Smooth muscle cell (in vitro differentiated cells): ENCODE results near the gene FKBP11. TPM values are rescaled to one million over a fixed set of nuclear protein-coding genes. Genes with fewer than 3 reads are reported as not detected.

Experiments used
- DNase-seq: peaks from one replicate; lab custom pipeline; 2025; ENCODE audit not compliant: unreplicated experiment; lab: John Stamatoyannopoulos, UW
- H2AFZ ChIP-seq: fragments of 200-600 bp; sonication (generic); 2 replicates; pipeline ENCODE4 v1.6.0; 2016; ENCODE audit warnings: antibody characterized with exemption, low read depth, mild to moderate bottlenecking
- H3F3A ChIP-seq: fragments of 200-600 bp; sonication (generic); 2 replicates; pipeline ENCODE4 v1.6.0; 2017; ENCODE audit warnings: antibody characterized with exemption, low read depth
- H3K27ac ChIP-seq: fragments of 200-600 bp; sonication (generic); 2 replicates; pipeline ENCODE4 v1.5.1; 2016; ENCODE audit warnings: low read depth, mild to moderate bottlenecking
- H3K27me3 ChIP-seq: fragments of 200-600 bp; sonication (generic); 2 replicates; pipeline ENCODE4 v1.6.1; 2016; ENCODE audit warnings: low read depth, mild to moderate bottlenecking
- H3K36me3 ChIP-seq: fragments of 200-600 bp; sonication (generic); 2 replicates; pipeline ENCODE4 v1.5.1; 2016; ENCODE audit warnings: low read depth
- H3K4me1 ChIP-seq: fragments of 200-600 bp; sonication (generic); 2 replicates; pipeline ENCODE4 v1.5.1; 2016; ENCODE audit warnings: low read depth
- H3K4me2 ChIP-seq: fragments of 200-600 bp; sonication (generic); 2 replicates; pipeline ENCODE4 v1.6.0; 2016; ENCODE audit warnings: mild to moderate bottlenecking
- H3K4me3 ChIP-seq: fragments of 200-600 bp; sonication (generic); 2 replicates; pipeline ENCODE4 v1.5.1; 2016; ENCODE audit warnings: mild to moderate bottlenecking
- H3K79me2 ChIP-seq: fragments of 200-600 bp; sonication (generic); 2 replicates; pipeline ENCODE4 v1.6.0; 2016; ENCODE audit warnings: low read depth, mild to moderate bottlenecking
- H3K9ac ChIP-seq: fragments of 200-600 bp; sonication (generic); 2 replicates; pipeline ENCODE4 v1.6.0; 2016; ENCODE audit warnings: low read depth
- H3K9me3 ChIP-seq: fragments of 200-600 bp; sonication (generic); replicated peaks from 2 replicates; pipeline ENCODE4 v1.5.1; 2016; ENCODE audit warnings: low read depth
- H4K20me1 ChIP-seq: fragments of 200-600 bp; sonication (generic); 2 replicates; pipeline ENCODE4 v1.6.0; 2016; ENCODE audit warnings: low read depth
- WGBS: methylation state at CpG from one replicate; pipeline ENCODE4 v1.1.7; 2016; ENCODE audit warnings: low lambda C conversion rate; 5-methylcytosine and 5-hydroxymethylcytosine counted together
- polyA plus RNA-seq: library from polyadenylated mRNA; unstranded; fragments of >200 nt; fragmentation: Nextera tagmentation; extraction: Ambion mirVana; gene quantifications from 2 replicates; pipeline ENCODE4 v1.2.1, GENCODE V29; 2016
- total RNA-seq: library from RNA; depleted of rRNA; stranded (reverse); fragments of >200 nt; gene quantifications from 2 replicates; pipeline ENCODE4 v1.2.3, GENCODE V29; 2014
- TF ChIP-seq, protein P1 (sequence below): fragments of 200-600 bp; sonication (generic); IDR thresholded peaks from 2 replicates; pipeline ENCODE4 v1.5.1; 2017; ENCODE audit warnings: borderline replicate concordance, mild to moderate bottlenecking, antibody characterized with exemption; ENCODE audit not compliant: insufficient read depth, poor library complexity, severe bottlenecking

The FKBP11 gene
- total and polyA plus RNA-seq, 2 experiments from 2014 or later = 36.1 to 217 TPM

DNA sequence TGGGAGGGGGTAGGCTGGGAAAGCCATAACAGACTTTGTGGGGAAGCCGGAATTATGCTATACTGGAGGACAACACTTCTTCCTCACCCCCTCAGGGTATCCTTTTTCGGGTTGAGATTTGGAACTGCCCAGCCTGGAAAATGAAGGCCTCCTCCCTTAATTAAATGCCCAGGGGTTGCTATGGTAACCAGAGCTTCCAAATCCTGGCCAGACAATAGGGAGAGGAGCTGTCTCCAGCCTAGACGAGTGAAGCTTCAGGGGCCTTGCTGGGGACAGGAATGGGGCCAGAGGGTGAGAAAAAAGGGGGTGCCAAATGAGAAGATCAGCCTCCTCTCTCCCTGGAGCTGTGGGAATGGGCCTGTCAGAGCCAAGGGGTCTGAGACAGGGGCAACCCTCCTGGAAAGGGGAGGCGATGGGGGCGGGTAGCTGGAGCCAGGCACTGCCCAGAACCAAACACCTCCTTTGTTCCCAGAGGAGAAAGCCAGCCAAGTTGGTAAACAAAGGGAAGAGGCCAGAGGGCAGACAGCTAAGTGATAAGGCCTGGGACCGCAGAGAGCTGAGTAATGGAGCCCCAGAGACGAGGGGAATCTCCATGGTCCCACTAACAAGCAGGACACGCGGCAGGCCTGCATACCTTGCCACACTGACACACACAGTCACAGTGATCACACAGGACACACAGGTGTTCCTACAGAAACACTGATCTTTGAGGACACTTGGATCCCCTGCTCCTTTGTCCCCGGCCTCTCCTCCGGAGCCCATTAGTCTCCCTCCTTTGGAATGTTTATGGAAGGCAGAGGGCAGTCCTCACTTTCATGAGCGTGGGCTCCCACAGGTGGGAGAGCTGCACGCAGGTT, 41.8 kb downstream of the FKBP11 start:
- Histone ChIP-seq H4K20me1 (no peaks in the 10 kb centered on the region), H3K4me3 (no peak overlapping the region), H3K79me2 (no peaks in the 10 kb centered on the region), H2AFZ (no peak overlapping the region), H3K9me3 (no peaks in the 10 kb centered on the region), H3K27me3 (no peaks in the 10 kb centered on the region), H3F3A (no peaks in the 10 kb centered on the region), H3K4me1 (peaks cover 33% of the 10 kb centered on the region), H3K4me2 (peak overlapping the region; percentile 80), H3K36me3 (no peaks in the 10 kb centered on the region), H3K9ac (peak overlapping the region; percentile 22), H3K27ac (no peak overlapping the region)
- TF ChIP-seq, protein P1, sequence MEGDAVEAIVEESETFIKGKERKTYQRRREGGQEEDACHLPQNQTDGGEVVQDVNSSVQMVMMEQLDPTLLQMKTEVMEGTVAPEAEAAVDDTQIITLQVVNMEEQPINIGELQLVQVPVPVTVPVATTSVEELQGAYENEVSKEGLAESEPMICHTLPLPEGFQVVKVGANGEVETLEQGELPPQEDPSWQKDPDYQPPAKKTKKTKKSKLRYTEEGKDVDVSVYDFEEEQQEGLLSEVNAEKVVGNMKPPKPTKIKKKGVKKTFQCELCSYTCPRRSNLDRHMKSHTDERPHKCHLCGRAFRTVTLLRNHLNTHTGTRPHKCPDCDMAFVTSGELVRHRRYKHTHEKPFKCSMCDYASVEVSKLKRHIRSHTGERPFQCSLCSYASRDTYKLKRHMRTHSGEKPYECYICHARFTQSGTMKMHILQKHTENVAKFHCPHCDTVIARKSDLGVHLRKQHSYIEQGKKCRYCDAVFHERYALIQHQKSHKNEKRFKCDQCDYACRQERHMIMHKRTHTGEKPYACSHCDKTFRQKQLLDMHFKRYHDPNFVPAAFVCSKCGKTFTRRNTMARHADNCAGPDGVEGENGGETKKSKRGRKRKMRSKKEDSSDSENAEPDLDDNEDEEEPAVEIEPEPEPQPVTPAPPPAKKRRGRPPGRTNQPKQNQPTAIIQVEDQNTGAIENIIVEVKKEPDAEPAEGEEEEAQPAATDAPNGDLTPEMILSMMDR = no peak
- 46% methylated on average over 13 of the region's 13 CpGs for WGBS
- no peak for DNase-seq

DNA sequence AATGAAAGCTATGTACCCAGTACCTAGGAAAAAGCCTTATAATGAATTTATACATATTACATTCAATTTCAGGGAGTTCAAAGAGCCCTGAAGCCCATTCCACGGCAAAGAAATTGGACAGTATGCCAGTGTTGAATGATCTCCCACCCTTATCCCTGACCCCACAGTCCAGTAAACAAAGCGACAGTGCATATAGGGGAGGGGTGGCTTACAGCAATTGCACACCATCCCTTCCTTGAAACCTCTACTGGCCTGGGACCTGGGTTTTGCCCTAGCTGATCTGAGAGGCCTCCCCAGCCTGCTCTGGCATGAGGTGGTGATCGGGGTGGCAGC, 42.4 kb downstream of the FKBP11 start:
- Histone ChIP-seq H3K4me1 (peaks cover 33% of the 10 kb centered on the region), H3K27me3 (no peaks in the 10 kb centered on the region), H3K36me3 (no peaks in the 10 kb centered on the region), H3K9ac (peak overlapping the region; percentile 43), H3K9me3 (no peaks in the 10 kb centered on the region), H3F3A (no peaks in the 10 kb centered on the region), H2AFZ (peak overlapping the region; percentile 74), H3K4me3 (no peak overlapping the region), H3K79me2 (no peaks in the 10 kb centered on the region), H3K4me2 (peak overlapping the region; percentile 80), H3K27ac (peak overlapping the region; percentile 40), H4K20me1 (no peaks in the 10 kb centered on the region)
- DNase-seq = no peak
- TF ChIP-seq, protein P1 = no peak
- WGBS = 87% methylated on average over 3 of the region's 3 CpGs

DNA sequence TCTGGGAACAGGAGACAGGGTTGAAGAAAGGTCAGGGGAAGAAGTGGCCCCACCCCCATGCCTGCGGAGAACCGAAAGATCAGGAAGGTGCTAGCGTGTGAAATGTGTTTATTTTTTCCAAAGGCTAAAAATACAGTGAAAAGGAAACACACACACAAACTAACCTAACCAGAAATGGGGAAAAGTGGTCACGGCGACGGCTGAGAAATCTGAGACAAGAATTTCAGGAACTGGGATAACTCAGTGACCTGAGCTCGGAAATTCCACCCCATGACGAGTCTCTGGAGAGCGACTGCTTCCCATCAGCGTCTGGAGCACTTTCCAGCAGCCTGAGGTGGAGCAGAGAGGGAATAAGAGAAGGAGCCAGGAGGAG, 43.0 kb downstream of the FKBP11 start:
- peak overlapping the region; percentile 23 for H3K4me3 ChIP-seq
- H3K27me3 ChIP-seq = no peaks in the 10 kb centered on the region
- no peaks in the 10 kb centered on the region for H3K79me2 ChIP-seq
- H3K36me3 ChIP-seq = no peaks in the 10 kb centered on the region
- no peaks in the 10 kb centered on the region for H3K9me3 ChIP-seq
- no peak for DNase-seq
- 4% methylated on average over 10 of the region's 10 CpGs for WGBS
- H3K4me1 ChIP-seq = peaks cover 33% of the 10 kb centered on the region
- no peaks in the 10 kb centered on the region for H3F3A ChIP-seq
- TF ChIP-seq, protein P1 = no peak
- peak overlapping the region; percentile 40 for H3K27ac ChIP-seq
- H2AFZ ChIP-seq = peak overlapping the region; percentile 74
- peak overlapping the region; percentile 43 for H3K9ac ChIP-seq
- H3K4me2 ChIP-seq = peak overlapping the region; percentile 80
- H4K20me1 ChIP-seq = no peaks in the 10 kb centered on the region
